SJSA1 (cell line): Measurements from ENCODE around the gene SEC61B. TPM values are rescaled to one million over a fixed set of nuclear protein-coding genes. Genes with fewer than 3 reads are reported as not detected.
"Not testable (repeated sequence)": the region's sequence is repeated elsewhere in the genome, so short reads cannot be mapped to it uniquely, and the experiment has no call there.

Source experiments
- DNase-seq, 2 experiments: peaks; one replicate each; pipeline ENCODE4 v3.0.0-alpha.2; 2015 to 2020; ENCODE audit warnings: low spot score in 2 of 2, low read depth in 1 of 2
- H3K27ac ChIP-seq: fragments of 250-450 bp; sonication (Bioruptor Pico); 2 replicates; pipeline ENCODE4 v1.5.1; 2020; ENCODE audit warnings: mild to moderate bottlenecking, moderate library complexity
- H3K27me3 ChIP-seq: fragments of 250-450 bp; sonication (Bioruptor Pico); replicated peaks from 2 replicates; pipeline ENCODE4 v1.5.1; 2020; ENCODE audit warnings: mild to moderate bottlenecking, moderate library complexity
- H3K36me3 ChIP-seq: fragments of 250-450 bp; sonication (Bioruptor Pico); 2 replicates; pipeline ENCODE4 v1.5.1; 2020; ENCODE audit warnings: mild to moderate bottlenecking
- H3K4me1 ChIP-seq: fragments of 250-450 bp; sonication (Bioruptor Pico); replicated peaks from 2 replicates; pipeline ENCODE4 v1.6.1; 2021; ENCODE audit warnings: mild to moderate bottlenecking
- H3K4me3 ChIP-seq: fragments of 250-450 bp; sonication (Bioruptor Pico); 2 replicates; pipeline ENCODE4 v1.5.1; 2020; ENCODE audit warnings: mild to moderate bottlenecking
- H3K9me3 ChIP-seq: fragments of 250-450 bp; sonication (Bioruptor Pico); replicated peaks from 2 replicates; pipeline ENCODE4 v1.5.1; 2020; ENCODE audit warnings: mild to moderate bottlenecking
- total RNA-seq: library from RNA; depleted of rRNA; stranded (reverse); fragments of >200 nt; shearing (Covaris generic); gene quantifications from 2 replicates; pipeline ENCODE4 v1.2.3, GENCODE V29; 2014

The SEC61B gene
- total RNA-seq, 1 experiment from 2014 or later: 164 TPM

DNA sequence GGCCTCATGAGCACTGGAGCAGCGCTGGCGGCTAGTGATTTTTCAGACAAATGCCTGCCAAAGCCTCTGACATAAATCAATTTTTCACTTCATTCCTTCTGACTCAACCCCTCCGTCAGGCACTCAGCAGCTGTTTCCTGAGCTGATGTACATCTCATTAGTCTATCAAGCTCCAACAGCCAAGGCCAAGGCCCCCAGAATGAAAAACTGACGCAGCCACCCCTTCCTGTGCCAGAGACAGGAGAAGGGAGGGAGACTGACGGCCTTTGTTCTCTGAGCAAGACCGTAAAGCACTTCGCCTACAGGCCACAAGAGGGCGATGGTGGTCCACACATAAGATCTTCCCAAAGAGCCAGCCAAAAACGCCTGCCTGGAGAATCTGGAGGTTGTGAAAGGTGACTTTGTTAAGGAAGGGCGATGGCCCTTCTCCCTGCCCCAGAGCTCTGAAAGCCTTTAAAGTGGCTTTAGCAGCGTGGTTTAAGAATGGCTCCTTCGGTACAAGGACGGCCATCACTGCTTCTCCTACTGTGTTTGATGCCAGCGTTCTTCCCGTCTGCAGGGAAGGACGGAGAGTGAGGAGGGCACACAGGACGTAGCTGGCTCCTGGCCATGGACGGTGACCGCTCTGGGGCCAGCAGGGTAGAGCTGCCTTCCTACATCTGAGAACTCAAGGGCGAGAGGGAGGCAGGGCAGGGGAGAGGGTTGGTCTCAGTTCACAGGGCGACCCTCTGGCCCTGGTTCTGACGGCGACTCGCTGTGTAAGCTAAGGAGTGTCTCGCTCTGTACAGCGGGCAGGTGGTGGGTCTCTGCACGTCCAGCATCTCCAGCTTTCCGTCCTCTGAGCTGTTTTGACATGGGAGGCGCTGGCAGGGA, 37.4 kb upstream of the SEC61B start:
- Histone ChIP-seq H3K27ac (no peak overlapping the region), H3K4me3 (no peak overlapping the region), H3K27me3 (peaks cover 5% of the 10 kb centered on the region; the same call in 1 of the 2 replicates), H3K4me1 (peaks cover 21% of the 10 kb centered on the region), H3K9me3 (no peaks in the 10 kb centered on the region), H3K36me3 (no peaks in the 10 kb centered on the region)
- peak; percentile 72 to 81 for DNase-seq

DNA sequence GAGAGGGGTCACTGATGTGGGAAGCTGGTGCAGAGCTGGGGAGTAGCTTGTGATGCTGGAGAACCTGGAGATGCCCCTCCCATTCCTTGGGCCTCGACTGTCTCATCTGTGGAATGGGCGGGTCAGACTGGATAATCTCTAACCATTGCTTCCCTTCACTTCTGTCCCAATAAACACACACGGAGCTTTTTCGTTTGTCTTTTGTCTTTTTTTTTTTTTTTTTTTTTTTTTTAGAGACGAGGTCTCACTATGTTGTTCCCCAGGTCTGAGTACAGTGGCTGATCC, 36.8 kb upstream of the SEC61B start:
- no peak overlapping the region for H3K4me3 ChIP-seq
- H3K27me3 ChIP-seq: peaks cover 5% of the 10 kb centered on the region; the same call in 1 of the 2 replicates
- no peak overlapping the region for H3K27ac ChIP-seq
- no peak for DNase-seq
- no peaks in the 10 kb centered on the region for H3K36me3 ChIP-seq
- no peaks in the 10 kb centered on the region for H3K9me3 ChIP-seq
- H3K4me1 ChIP-seq: peaks cover 21% of the 10 kb centered on the region

DNA sequence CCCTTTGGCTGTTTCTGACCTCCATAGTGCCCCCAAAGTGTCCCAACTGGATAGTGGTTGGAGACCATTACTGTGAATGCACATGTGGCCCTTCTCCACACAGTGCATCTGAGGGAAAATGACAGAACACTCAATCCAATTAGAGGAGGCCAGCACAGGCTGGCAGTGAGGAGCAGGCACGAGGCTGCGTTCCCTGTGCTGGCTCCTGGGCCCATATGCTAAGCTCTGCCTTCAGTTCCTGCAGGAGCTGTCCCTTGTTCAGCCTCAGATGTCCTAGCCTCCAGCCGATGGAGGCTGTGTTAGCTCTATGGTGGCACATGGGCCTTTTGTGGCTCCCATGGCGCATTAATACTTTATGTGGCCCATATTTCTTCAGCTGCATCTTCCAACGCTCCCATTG, 36.1 kb upstream of the SEC61B start:
- Histone ChIP-seq H3K36me3 (no peaks in the 10 kb centered on the region), H3K4me1 (peaks cover 21% of the 10 kb centered on the region), H3K27me3 (peaks cover 5% of the 10 kb centered on the region; the same call in 1 of the 2 replicates), H3K9me3 (no peaks in the 10 kb centered on the region), H3K4me3 (no peak overlapping the region), H3K27ac (no peak overlapping the region)
- no peak for DNase-seq

DNA sequence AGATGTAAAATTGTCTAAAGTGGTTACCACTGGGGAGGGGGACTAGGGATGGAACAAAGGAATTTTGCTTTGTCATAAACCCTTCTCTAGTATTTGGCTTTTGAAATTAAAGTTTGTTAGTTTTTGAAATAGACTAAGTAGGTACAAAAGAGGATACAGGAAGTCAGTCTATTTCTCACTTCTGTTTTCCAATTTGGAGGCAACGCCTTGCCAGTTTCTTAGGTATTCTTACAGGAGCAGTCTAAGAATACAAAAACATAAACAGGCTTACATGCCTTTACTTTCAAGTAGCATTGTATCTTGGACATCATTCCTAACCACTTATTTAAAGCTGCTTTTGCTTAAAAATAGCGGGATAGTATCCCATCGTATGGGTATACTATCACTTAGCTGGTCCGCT, 34.8 kb upstream of the SEC61B start:
- Histone ChIP-seq H3K4me3 (no peak overlapping the region), H3K36me3 (no peaks in the 10 kb centered on the region), H3K27ac (no peak overlapping the region), H3K9me3 (no peaks in the 10 kb centered on the region), H3K4me1 (peaks cover 9% of the 10 kb centered on the region), H3K27me3 (peaks cover 5% of the 10 kb centered on the region; the same call in 1 of the 2 replicates)
- no peak for DNase-seq

DNA sequence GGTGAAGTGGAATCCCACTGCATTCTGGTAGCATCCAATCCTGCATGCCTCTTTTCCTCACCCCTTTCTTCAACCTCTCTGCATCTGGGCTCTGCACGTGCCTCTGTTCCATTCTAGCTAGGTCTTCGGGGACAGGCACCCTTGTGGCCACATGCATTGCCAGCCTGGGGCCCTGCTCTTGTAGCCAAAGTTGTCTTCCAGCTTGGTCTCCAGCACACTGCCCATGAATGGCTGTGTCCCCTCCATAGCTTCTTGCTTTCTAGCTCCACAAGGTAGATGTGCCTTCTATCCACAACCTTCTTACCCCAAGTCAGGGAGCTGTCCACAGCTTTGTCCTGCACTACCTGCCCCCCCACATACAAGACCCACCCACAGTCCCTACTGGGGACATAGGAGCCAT, 32.9 kb upstream of the SEC61B start:
- H3K4me3 ChIP-seq: no peak overlapping the region
- no peak for DNase-seq
- H3K36me3 ChIP-seq: no peaks in the 10 kb centered on the region
- H3K4me1 ChIP-seq: peaks cover 4% of the 10 kb centered on the region
- no peak overlapping the region for H3K27ac ChIP-seq
- H3K27me3 ChIP-seq: peaks cover 5% of the 10 kb centered on the region; the same call in 1 of the 2 replicates
- H3K9me3 ChIP-seq: no peaks in the 10 kb centered on the region

DNA sequence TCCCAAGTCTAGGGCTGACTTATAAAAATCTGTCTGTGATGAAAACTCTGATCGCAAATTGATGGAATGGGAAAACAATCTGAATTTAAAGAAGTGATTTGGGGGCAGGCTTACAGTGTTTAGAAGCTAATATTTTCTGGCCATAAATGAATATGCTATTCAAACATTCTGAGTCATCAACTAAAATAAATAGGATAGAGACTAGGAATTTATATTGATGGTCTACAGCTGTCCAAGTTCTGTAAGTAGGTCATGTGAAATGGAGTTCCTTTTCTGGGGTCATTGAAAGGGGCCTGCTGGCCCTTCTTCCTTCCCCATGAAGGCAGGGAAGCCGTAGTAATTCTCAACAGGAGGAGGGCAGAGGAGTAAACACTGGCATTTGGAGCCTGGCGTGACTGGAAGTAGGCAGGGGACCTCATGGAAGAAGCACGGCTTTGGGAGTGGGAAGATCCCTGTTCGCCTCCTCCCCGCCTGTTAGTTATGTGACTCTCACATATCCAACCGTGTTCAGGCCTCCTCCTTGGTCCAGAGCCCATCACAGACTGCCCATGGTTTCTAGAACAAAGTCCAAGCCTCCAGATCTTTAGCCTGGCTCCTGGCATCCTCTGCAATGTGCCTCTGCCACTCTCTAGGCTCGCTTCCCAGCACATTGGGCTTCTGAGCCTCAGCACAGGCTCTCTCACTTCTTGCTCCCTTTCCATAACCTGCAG, 32.0 kb upstream of the SEC61B start:
- no peak overlapping the region for H3K27ac ChIP-seq
- peaks cover 5% of the 10 kb centered on the region; the same call in 1 of the 2 replicates for H3K27me3 ChIP-seq
- H3K9me3 ChIP-seq: no peaks in the 10 kb centered on the region
- no peak for DNase-seq
- H3K36me3 ChIP-seq: no peaks in the 10 kb centered on the region
- no peak overlapping the region for H3K4me3 ChIP-seq
- H3K4me1 ChIP-seq: peaks cover under 1% of the 10 kb centered on the region; the same call in 1 of the 2 replicates

DNA sequence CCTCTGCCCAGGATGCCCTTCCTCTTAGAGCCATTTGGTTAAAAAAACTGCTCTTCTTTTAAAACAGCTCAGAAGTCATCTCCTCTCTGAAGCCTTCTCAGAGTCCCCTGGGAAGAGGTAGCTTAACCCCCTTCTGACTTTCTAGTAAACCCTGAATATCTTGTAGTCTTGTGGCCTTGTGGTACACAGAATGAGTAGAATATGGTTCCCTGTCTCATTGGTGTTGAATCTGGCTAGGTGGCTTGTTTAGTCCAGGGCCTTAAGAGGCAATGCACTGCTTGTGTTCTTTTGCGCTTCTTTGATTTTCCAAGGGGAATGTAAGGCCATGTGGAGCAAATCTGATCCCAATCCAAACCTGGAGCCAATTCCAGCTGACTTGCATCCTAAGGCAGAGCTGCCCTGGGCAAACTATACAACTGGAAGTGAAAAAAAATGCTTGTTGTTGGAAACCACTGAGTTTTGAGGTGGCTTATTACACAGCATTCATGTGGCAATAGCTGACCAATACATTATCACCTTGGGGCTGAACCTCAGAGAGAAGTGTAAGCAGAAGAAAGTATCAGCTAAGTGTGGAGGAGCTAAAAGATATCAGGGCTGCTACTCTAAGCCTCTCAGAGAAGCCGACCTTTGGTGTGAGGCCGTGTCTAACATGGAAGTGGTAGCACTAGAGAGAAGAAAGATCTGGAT, 31.3 kb upstream of the SEC61B start:
- no peak overlapping the region for H3K4me3 ChIP-seq
- H3K27me3 ChIP-seq: peaks cover 5% of the 10 kb centered on the region; the same call in 1 of the 2 replicates
- no peaks in the 10 kb centered on the region for H3K36me3 ChIP-seq
- no peak for DNase-seq
- H3K27ac ChIP-seq: no peak overlapping the region
- no peaks in the 10 kb centered on the region for H3K9me3 ChIP-seq
- H3K4me1 ChIP-seq: no peaks in the 10 kb centered on the region

DNA sequence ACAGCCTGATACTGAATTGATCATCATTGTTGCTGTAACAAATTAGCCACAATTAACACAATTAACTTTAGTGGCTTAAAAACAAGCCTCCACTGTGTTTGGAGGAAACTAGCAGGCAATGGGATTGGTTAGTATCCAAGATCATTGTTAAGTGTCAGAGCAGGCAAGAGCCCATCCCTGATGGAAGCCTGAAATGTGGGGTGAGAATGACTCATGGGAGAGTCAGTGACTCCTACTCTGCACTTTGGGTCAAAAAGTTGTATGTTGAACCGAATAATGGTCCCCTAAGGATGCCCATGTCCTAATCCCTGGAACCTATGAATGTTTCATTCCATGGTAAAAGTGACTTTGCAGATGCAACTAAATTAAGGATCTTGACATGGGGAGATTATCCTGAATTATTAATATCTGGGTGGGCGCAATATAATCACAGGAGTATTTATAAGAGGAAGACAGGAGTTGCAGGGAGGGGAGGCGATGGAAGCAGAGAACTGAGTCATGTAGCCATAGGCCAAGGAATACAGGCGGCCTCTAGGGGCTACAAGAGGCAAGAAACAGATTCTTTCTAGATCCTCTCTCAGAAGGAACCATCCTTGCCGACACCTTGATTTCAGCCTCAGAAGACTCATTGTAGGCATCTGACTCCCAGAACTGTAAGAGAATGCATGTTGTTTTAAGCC, 29.2 kb upstream of the SEC61B start:
- peaks cover 3% of the 10 kb centered on the region; the same call in 1 of the 2 replicates for H3K27me3 ChIP-seq
- no peaks in the 10 kb centered on the region for H3K36me3 ChIP-seq
- no peak for DNase-seq
- no peak overlapping the region for H3K4me3 ChIP-seq
- H3K9me3 ChIP-seq: no peaks in the 10 kb centered on the region
- H3K4me1 ChIP-seq: peaks cover 3% of the 10 kb centered on the region; the same call in 1 of the 2 replicates
- H3K27ac ChIP-seq: no peak overlapping the region

DNA sequence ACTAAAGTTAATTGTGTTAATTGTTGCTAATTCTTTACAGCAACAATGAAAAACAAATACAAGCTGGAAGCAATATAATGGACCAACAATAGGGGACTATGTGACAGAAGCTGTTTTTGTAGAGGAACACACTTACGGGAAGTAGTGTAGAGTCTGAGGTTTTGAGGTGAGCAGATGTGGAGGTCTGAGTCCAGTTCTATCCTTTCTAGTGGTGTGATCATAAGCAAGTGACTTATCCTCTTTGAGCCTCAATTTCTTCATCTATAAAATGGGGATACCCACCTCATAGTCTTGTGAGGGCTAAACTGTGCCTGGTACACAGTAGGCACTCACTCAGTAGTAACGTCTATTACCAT, 28.6 kb upstream of the SEC61B start:
- H3K27ac ChIP-seq: no peak overlapping the region
- no peaks in the 10 kb centered on the region for H3K27me3 ChIP-seq
- no peaks in the 10 kb centered on the region for H3K9me3 ChIP-seq
- no peak for DNase-seq
- H3K4me3 ChIP-seq: no peak overlapping the region
- no peaks in the 10 kb centered on the region for H3K36me3 ChIP-seq
- peaks cover 4% of the 10 kb centered on the region; the same call in 1 of the 2 replicates for H3K4me1 ChIP-seq

DNA sequence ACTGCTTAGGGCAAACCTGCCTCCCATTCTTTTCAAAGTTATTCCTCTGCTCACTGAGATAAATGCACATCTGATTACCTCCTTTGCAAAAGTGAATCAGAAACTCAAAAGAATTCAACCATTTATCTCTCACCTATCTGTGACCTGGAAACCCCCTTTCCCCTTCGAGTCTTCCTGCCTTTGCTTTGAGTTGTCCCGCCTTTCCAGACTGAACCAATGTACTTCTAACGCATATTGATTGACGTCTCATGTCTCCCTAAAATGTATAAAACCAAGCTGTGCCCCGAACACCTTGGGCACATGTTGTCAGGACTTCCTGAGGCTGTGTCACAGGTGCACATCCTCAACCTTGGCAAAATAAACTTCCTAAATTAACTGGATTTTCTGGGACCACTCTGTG, 25.6 kb upstream of the SEC61B start:
- H3K27me3 ChIP-seq, DNase-seq, H3K27ac ChIP-seq, H3K36me3 ChIP-seq, H3K4me1 ChIP-seq, H3K9me3 ChIP-seq, H3K4me3 ChIP-seq: not testable (repeated sequence)

DNA sequence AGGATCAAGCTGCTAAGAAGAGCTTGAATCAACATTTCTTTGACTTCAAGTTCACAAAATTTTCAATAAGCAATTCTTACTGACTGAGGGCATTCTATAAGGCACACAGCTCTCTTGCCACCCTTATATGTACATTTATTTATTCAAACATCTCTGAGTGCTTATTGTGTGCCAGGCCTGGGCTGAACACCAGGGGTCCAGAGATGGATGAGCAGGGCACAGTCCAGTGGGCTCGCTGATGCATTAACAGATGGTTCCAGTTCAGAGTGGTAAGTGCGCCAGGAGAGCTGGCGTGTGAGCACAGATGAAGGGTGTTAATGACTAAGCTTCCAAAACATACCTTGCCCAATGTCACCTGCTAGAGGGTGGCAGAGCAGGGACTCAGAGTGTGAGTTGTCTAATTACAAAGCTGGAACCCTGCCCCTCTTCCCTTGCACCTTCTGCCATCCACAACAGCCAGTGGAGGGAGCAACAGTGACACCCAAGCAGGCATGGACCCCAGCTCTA, 24.9 kb upstream of the SEC61B start:
- Histone ChIP-seq H3K9me3 (no peaks in the 10 kb centered on the region), H3K36me3 (no peaks in the 10 kb centered on the region), H3K27me3 (no peaks in the 10 kb centered on the region), H3K4me3 (no peak overlapping the region), H3K27ac (no peak overlapping the region), H3K4me1 (peaks cover 4% of the 10 kb centered on the region; the same call in 1 of the 2 replicates)
- no peak for DNase-seq

DNA sequence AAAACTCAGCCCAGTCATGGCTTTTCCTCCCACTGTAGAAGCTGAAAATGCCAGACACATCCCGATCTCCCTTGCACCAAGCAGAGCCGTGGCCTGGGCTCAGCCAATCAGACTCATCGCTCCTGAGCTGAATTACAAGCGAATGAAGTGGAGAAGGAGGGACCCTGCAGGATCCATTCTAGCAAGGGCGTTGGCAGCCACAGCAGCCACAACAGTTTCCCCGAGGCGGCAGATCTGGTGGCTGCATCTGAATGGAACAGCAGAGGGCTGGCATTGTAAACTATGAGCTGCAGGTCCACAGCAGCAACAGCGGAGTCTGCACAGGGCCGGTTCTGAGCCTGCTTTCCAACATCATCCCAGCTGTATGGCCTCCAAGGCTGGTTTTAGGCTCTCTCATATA, 24.1 kb upstream of the SEC61B start:
- Histone ChIP-seq H3K4me1 (peaks cover 4% of the 10 kb centered on the region; the same call in 1 of the 2 replicates), H3K27ac (no peak overlapping the region), H3K36me3 (no peaks in the 10 kb centered on the region), H3K4me3 (no peak overlapping the region), H3K27me3 (no peaks in the 10 kb centered on the region), H3K9me3 (no peaks in the 10 kb centered on the region)
- no peak for DNase-seq

DNA sequence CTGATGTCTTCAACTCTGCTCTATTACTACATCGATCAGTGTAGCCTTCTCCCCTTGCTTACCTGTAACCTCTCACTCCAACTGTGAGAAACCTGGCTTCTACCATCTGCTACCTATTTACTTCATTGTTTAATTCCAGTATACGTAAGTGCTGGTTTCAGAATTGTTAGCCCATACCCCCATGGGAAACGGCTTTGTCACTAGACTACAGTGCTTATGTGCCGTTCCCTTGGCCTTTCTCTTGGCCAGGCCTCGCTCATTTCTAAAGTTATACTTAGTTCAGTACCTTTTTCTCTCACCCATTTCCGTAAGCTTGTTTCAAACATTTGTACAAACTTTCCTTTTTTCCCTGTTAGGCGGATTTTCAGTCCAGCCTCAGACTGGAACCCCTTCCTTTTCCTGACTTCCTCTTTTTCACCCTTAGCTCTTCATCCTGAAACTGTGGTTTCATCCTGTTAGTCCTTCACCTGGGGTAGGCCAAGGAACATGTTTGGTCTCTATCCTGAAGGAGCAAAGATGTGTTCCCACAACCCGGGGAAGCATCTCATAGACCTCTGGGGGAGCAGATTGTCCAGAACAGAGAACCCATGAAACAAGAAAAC, 22.0 kb upstream of the SEC61B start:
- no peaks in the 10 kb centered on the region for H3K27me3 ChIP-seq
- no peak for DNase-seq

More for the DNA sequence above, 22.0 kb upstream of the SEC61B start:
- Histone ChIP-seq H3K4me3 (no peak overlapping the region), H3K27ac (no peak overlapping the region), H3K4me1 (peaks cover 4% of the 10 kb centered on the region; the same call in 1 of the 2 replicates), H3K9me3 (no peaks in the 10 kb centered on the region), H3K36me3 (no peaks in the 10 kb centered on the region)
